ENCODE measurements around the gene ODAD3. TPM values are rescaled to one million over a fixed set of nuclear protein-coding genes. Genes with fewer than 3 reads are reported as not detected.
"Not testable (repeated sequence)": the region's sequence is repeated elsewhere in the genome, so short reads cannot be mapped to it uniquely, and the experiment has no call there.

ODAD3 gene
- polyA plus RNA-seq, 4 donors = 0.25 to 0.30 TPM; not detected in 2

- Histone ChIP-seq H3K4me3 (ENCODE audit: low read depth in 1 of 3, low read length in 3 of 3) (peak overlapping the region; percentile 51 to 83 (median 68)), H3K4me1 (ENCODE audit: control insufficient read depth in 3 of 3, insufficient read depth in 2 of 3, low read depth in 1 of 3, low read length in 2 of 3) (peaks cover 0 to 13% (median 0%) of the 10 kb centered on the region in 3 donors), H3K27me3 (ENCODE audit: control insufficient read depth in 3 of 3, insufficient read depth in 3 of 3, low read length in 3 of 3) (no peaks in the 10 kb centered on the region), H3K36me3 (ENCODE audit: control insufficient read depth in 3 of 3, insufficient read depth in 2 of 3, low read depth in 1 of 3, low read length in 3 of 3) (peaks cover 0 to 47% (median 9%) of the 10 kb centered on the region in 3 donors), H3K9me3 (ENCODE audit: control insufficient read depth in 2 of 2, insufficient read depth in 1 of 2, low read depth in 1 of 2, low read length in 1 of 2) (no peaks in the 10 kb centered on the region), H3K27ac (ENCODE audit: low read depth in 1 of 3, low read length in 2 of 3) (peak overlapping the region; percentile 49 to 91 (median 90))
- FAIRE-seq (no peak), DNase-seq (peak in 1 of 2 donors; percentile 39)
- WGBS, 3 donors = 1 to 2% (median 1%) methylated on average over 21 of the region's 21 CpGs
Observed at GRCh38 chr19:11435833-11436313, 952 bp upstream of the ODAD3 start.

- peak overlapping the region in 2 of 3 donors; percentile 68 to 83 for H3K4me3 ChIP-seq (ENCODE audit: low read depth in 1 of 3, low read length in 3 of 3)
- DNase-seq (no peak), FAIRE-seq (no peak)
- peak overlapping the region in 2 of 3 donors; percentile 70 to 91 for H3K27ac ChIP-seq (ENCODE audit: low read depth in 1 of 3, low read length in 2 of 3)
- no peaks in the 10 kb centered on the region for H3K9me3 ChIP-seq (ENCODE audit: control insufficient read depth in 2 of 2, insufficient read depth in 1 of 2, low read depth in 1 of 2, low read length in 1 of 2)
- H3K4me1 ChIP-seq (ENCODE audit: control insufficient read depth in 3 of 3, insufficient read depth in 2 of 3, low read depth in 1 of 3, low read length in 2 of 3) = peaks cover 0 to 13% (median 0%) of the 10 kb centered on the region in 3 donors
- H3K36me3 ChIP-seq (ENCODE audit: control insufficient read depth in 3 of 3, insufficient read depth in 2 of 3, low read depth in 1 of 3, low read length in 3 of 3) = peaks cover 0 to 35% (median 7%) of the 10 kb centered on the region in 3 donors
- no peaks in the 10 kb centered on the region for H3K27me3 ChIP-seq (ENCODE audit: control insufficient read depth in 3 of 3, insufficient read depth in 3 of 3, low read length in 3 of 3)
- 1 to 7% (median 5%) methylated on average over 9 of the region's 9 CpGs for WGBS, 3 donors
Observed at GRCh38 chr19:11434703-11435056, 241 bp downstream of the ODAD3 start.

GRCh38 chr19:11433526-11433925 is 1.4 kb downstream of the ODAD3 start:
- not testable (repeated sequence) for H3K9me3 ChIP-seq (ENCODE audit: control insufficient read depth in 2 of 2, insufficient read depth in 1 of 2, low read depth in 1 of 2, low read length in 1 of 2); DNase-seq; H3K27me3 ChIP-seq (ENCODE audit: control insufficient read depth in 3 of 3, insufficient read depth in 3 of 3, low read length in 3 of 3); H3K27ac ChIP-seq (ENCODE audit: low read depth in 1 of 3, low read length in 2 of 3); FAIRE-seq; H3K4me3 ChIP-seq (ENCODE audit: low read depth in 1 of 3, low read length in 3 of 3)
- Histone ChIP-seq H3K4me1 (ENCODE audit: control insufficient read depth in 3 of 3, insufficient read depth in 2 of 3, low read depth in 1 of 3, low read length in 2 of 3) (peaks cover 0 to 13% (median 0%) of the 10 kb centered on the region in 3 donors), H3K36me3 (ENCODE audit: control insufficient read depth in 3 of 3, insufficient read depth in 2 of 3, low read depth in 1 of 3, low read length in 3 of 3) (peaks cover 0 to 25% (median 5%) of the 10 kb centered on the region in 3 donors)
- WGBS, 3 donors = 93 to 97% (median 94%) methylated on average over 3 of the region's 3 CpGs

- H3K27me3 ChIP-seq (ENCODE audit: control insufficient read depth in 3 of 3, insufficient read depth in 3 of 3, low read length in 3 of 3) = peaks cover 3 to 27% (median 6%) of the 10 kb centered on the region in 3 donors
- no peaks in the 10 kb centered on the region for H3K36me3 ChIP-seq (ENCODE audit: control insufficient read depth in 3 of 3, insufficient read depth in 2 of 3, low read depth in 1 of 3, low read length in 3 of 3)
- peaks cover 0 to 12% (median 0%) of the 10 kb centered on the region in 3 donors for H3K4me1 ChIP-seq (ENCODE audit: control insufficient read depth in 3 of 3, insufficient read depth in 2 of 3, low read depth in 1 of 3, low read length in 2 of 3)
- FAIRE-seq (no peak), DNase-seq (no peak)
- H3K4me3 ChIP-seq (ENCODE audit: low read depth in 1 of 3, low read length in 3 of 3) = no peak overlapping the region
- H3K9me3 ChIP-seq (ENCODE audit: control insufficient read depth in 2 of 2, insufficient read depth in 1 of 2, low read depth in 1 of 2, low read length in 1 of 2) = peaks cover 0 to 3% of the 10 kb centered on the region in 2 donors
- no peak overlapping the region for H3K27ac ChIP-seq (ENCODE audit: low read depth in 1 of 3, low read length in 2 of 3)
- WGBS, 3 donors = 85 to 94% (median 93%) methylated on average over 16 to 19 of the region's 19 CpGs
Observed at GRCh38 chr19:11426656-11427055, 8.3 kb downstream of the ODAD3 start.

- no peaks in the 10 kb centered on the region for H3K36me3 ChIP-seq (ENCODE audit: control insufficient read depth in 3 of 3, insufficient read depth in 2 of 3, low read depth in 1 of 3, low read length in 3 of 3)
- peaks cover 3 to 34% (median 7%) of the 10 kb centered on the region in 3 donors for H3K27me3 ChIP-seq (ENCODE audit: control insufficient read depth in 3 of 3, insufficient read depth in 3 of 3, low read length in 3 of 3)
- peaks cover 0 to 4% of the 10 kb centered on the region in 2 donors for H3K9me3 ChIP-seq (ENCODE audit: control insufficient read depth in 2 of 2, insufficient read depth in 1 of 2, low read depth in 1 of 2, low read length in 1 of 2)
- no peak overlapping the region for H3K4me3 ChIP-seq (ENCODE audit: low read depth in 1 of 3, low read length in 3 of 3)
- FAIRE-seq = no peak
- H3K4me1 ChIP-seq (ENCODE audit: control insufficient read depth in 3 of 3, insufficient read depth in 2 of 3, low read depth in 1 of 3, low read length in 2 of 3) = peaks cover 0 to 20% (median 0%) of the 10 kb centered on the region in 3 donors
- WGBS, 3 donors = 87 to 92% (median 90%) methylated on average over 24 to 28 of the region's 28 CpGs
- no peak overlapping the region for H3K27ac ChIP-seq (ENCODE audit: low read depth in 1 of 3, low read length in 2 of 3)
- no peak for DNase-seq
Observed at GRCh38 chr19:11425719-11426457, 9.0 kb downstream of the ODAD3 start.

GRCh38 chr19:11423791-11424181 is 11.1 kb downstream of the ODAD3 start:
- Histone ChIP-seq H3K36me3 (ENCODE audit: control insufficient read depth in 3 of 3, insufficient read depth in 2 of 3, low read depth in 1 of 3, low read length in 3 of 3) (no peaks in the 10 kb centered on the region), H3K4me3 (ENCODE audit: low read depth in 1 of 3, low read length in 3 of 3) (no peak overlapping the region)

GRCh38 chr19:11423164-11423790 is 11.6 kb downstream of the ODAD3 start:
- DNase-seq = no peak

More at GRCh38 chr19:11423791-11424181, 11.1 kb downstream of the ODAD3 start:
- Histone ChIP-seq H3K9me3 (ENCODE audit: control insufficient read depth in 2 of 2, insufficient read depth in 1 of 2, low read depth in 1 of 2, low read length in 1 of 2) (peaks cover 0 to 4% of the 10 kb centered on the region in 2 donors), H3K27me3 (ENCODE audit: control insufficient read depth in 3 of 3, insufficient read depth in 3 of 3, low read length in 3 of 3) (peaks cover 6 to 55% (median 16%) of the 10 kb centered on the region in 3 donors), H3K4me1 (ENCODE audit: control insufficient read depth in 3 of 3, insufficient read depth in 2 of 3, low read depth in 1 of 3, low read length in 2 of 3) (peaks cover 0 to 31% (median 0%) of the 10 kb centered on the region in 3 donors), H3K27ac (ENCODE audit: low read depth in 1 of 3, low read length in 2 of 3) (no peak overlapping the region)
- no peak for FAIRE-seq
- DNase-seq = no peak
- 8 to 14% (median 12%) methylated on average over 19 to 22 of the region's 22 CpGs for WGBS, 3 donors

More at GRCh38 chr19:11423164-11423790, 11.6 kb downstream of the ODAD3 start:
- Histone ChIP-seq H3K27ac (ENCODE audit: low read depth in 1 of 3, low read length in 2 of 3) (no peak overlapping the region), H3K4me3 (ENCODE audit: low read depth in 1 of 3, low read length in 3 of 3) (no peak overlapping the region), H3K9me3 (ENCODE audit: control insufficient read depth in 2 of 2, insufficient read depth in 1 of 2, low read depth in 1 of 2, low read length in 1 of 2) (peaks cover 0 to 4% of the 10 kb centered on the region in 2 donors), H3K4me1 (ENCODE audit: control insufficient read depth in 3 of 3, insufficient read depth in 2 of 3, low read depth in 1 of 3, low read length in 2 of 3) (peaks cover 0 to 33% (median 0%) of the 10 kb centered on the region in 3 donors), H3K27me3 (ENCODE audit: control insufficient read depth in 3 of 3, insufficient read depth in 3 of 3, low read length in 3 of 3) (peaks cover 6 to 60% (median 18%) of the 10 kb centered on the region in 3 donors), H3K36me3 (ENCODE audit: control insufficient read depth in 3 of 3, insufficient read depth in 2 of 3, low read depth in 1 of 3, low read length in 3 of 3) (no peaks in the 10 kb centered on the region)
- WGBS, 3 donors = 37 to 41% (median 37%) methylated on average over 27 of the region's 27 CpGs
- FAIRE-seq = no peak

Measured in small intestine (tissue), 7 donors.